Liver (tissue), 3 donors: ENCODE data around the gene CCRL2.

ENCODE experiments used
- EGR1 ChIP-seq, 2 donors: IDR thresholded peaks; 2 replicates each; pipeline ENCODE4 v1.6.1; 2016 to 2018; ENCODE audit warnings: antibody characterized with exemption in 2 of 2, low read depth in 2 of 2
- FOXA1 ChIP-seq: IDR thresholded peaks from 2 replicates; pipeline ENCODE4 v1.6.1; 2016; ENCODE audit warnings: antibody characterized with exemption
- YY1 ChIP-seq: IDR thresholded peaks from 2 replicates; pipeline ENCODE4 v1.6.1; 2016; ENCODE audit warnings: antibody characterized with exemption, mild to moderate bottlenecking
- TF ChIP-seq, protein P1 (sequence below): fragments of 150-350 bp; IDR thresholded peaks from 2 replicates; pipeline ENCODE4 v1.5.1; 2017; ENCODE audit warnings: improper control_type of control experiment, low read depth, low read length; ENCODE audit not compliant: missing input control
- donor health status: healthy.
- donor health status: healthy.

DNA sequence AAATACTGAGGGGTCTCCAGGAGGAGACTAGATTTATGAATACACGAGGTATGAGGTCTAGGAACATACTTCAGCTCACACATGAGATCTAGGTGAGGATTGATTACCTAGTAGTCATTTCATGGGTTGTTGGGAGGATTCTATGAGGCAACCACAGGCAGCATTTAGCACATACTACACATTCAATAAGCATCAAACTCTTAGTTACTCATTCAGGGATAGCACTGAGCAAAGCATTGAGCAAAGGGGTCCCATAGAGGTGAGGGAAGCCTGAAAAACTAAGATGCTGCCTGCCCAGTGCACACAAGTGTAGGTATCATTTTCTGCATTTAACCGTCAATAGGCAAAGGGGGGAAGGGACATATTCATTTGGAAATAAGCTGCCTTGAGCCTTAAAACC lies 31.8 kb upstream of the CCRL2 start:
- TF ChIP-seq EGR1 (IDR thresholded peaks at IDR 0.05; ENCODE audit: low read depth in 2 of 2) (no peak), FOXA1 (no peak), YY1 (no peak)
- TF ChIP-seq, protein P1, sequence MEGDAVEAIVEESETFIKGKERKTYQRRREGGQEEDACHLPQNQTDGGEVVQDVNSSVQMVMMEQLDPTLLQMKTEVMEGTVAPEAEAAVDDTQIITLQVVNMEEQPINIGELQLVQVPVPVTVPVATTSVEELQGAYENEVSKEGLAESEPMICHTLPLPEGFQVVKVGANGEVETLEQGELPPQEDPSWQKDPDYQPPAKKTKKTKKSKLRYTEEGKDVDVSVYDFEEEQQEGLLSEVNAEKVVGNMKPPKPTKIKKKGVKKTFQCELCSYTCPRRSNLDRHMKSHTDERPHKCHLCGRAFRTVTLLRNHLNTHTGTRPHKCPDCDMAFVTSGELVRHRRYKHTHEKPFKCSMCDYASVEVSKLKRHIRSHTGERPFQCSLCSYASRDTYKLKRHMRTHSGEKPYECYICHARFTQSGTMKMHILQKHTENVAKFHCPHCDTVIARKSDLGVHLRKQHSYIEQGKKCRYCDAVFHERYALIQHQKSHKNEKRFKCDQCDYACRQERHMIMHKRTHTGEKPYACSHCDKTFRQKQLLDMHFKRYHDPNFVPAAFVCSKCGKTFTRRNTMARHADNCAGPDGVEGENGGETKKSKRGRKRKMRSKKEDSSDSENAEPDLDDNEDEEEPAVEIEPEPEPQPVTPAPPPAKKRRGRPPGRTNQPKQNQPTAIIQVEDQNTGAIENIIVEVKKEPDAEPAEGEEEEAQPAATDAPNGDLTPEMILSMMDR: no peak
